Smooth muscle cell of the pulmonary artery (primary cell): ENCODE results near the gene PCAT6. TPM values are rescaled to one million over a fixed set of nuclear protein-coding genes. Genes with fewer than 3 reads are reported as not detected.

ENCODE experiments used
- total RNA-seq: library from RNA; depleted of rRNA; stranded (reverse); fragments of >200 nt; gene quantifications from 2 replicates; pipeline ENCODE4 v1.2.3, GENCODE V29; 2014

PCAT6 gene
- total RNA-seq: 0.85 and 1.7 TPM in 2 replicates

GRCh38 chr1:202810615-202811295, at the start of gene PCAT6:
TSS of gene PCAT6 (plus strand) at chr1:202810954.

GRCh38 chr1:202807926-202808757, 2.6 kb upstream of the PCAT6 start, which contains the start of gene KDM5B:
TSS of gene KDM5B (minus strand) at chr1:202808421. CDS start at chr1:202808305, 116 bp downstream.

Other genes with a start within 250 kb of the PCAT6 start
- under 0.01 TPM in 1 of 2 replicates, not detected in the other for gene SYT2, start 100.5 kb upstream of the PCAT6 start, total RNA-seq
- gene KDM5B, start 2.5 kb upstream of the PCAT6 start, total RNA-seq: 99.0 and 121 TPM in 2 replicates
- gene RABIF, start 78.2 kb downstream of the PCAT6 start, total RNA-seq: 4.9 and 5.8 TPM in 2 replicates
- gene KLHL12, start 116.3 kb downstream of the PCAT6 start, total RNA-seq: 30.2 and 36.0 TPM in 2 replicates
- gene ADIPOR1, start 147.4 kb downstream of the PCAT6 start, total RNA-seq: 134 and 155 TPM in 2 replicates
- 62.8 and 77.8 TPM in 2 replicates for gene CYB5R1, start 156.3 kb downstream of the PCAT6 start, total RNA-seq
- gene TMEM183A, start 196.4 kb downstream of the PCAT6 start, total RNA-seq: 72.2 and 81.8 TPM in 2 replicates
- 32.2 and 39.6 TPM in 2 replicates for gene PPFIA4, start 215.5 kb downstream of the PCAT6 start, total RNA-seq